GM21526 (cell line): ENCODE results near the gene ZNF438.
"Not testable (repeated sequence)": the region's sequence is repeated elsewhere in the genome, so short reads cannot be mapped to it uniquely, and the experiment has no call there.

ENCODE experiments used
- ATAC-seq: cut with Tn5 transposase; IDR thresholded peaks from one replicate; pipeline ENCODE4 v1.9.1; 2021; ENCODE audit warnings: moderate library complexity; ENCODE audit not compliant: unreplicated experiment, low FRiP score

The ZNF438 gene

GRCh38 chr10:30990971-30991646 lies 40.6 kb downstream of the ZNF438 start:
- no peak for ATAC-seq

- ATAC-seq = no peak
Measured at GRCh38 chr10:30990351-30990750, 41.3 kb downstream of the ZNF438 start.

GRCh38 chr10:30988831-30989435 lies 42.7 kb downstream of the ZNF438 start:
- ATAC-seq = no peak

- no peak for ATAC-seq
Measured at GRCh38 chr10:30987463-30987862, 44.2 kb downstream of the ZNF438 start.

GRCh38 chr10:30986053-30986555 lies 45.6 kb downstream of the ZNF438 start:
- ATAC-seq = no peak

- ATAC-seq = no peak
Measured at GRCh38 chr10:30985512-30985911, 46.2 kb downstream of the ZNF438 start.

- no peak for ATAC-seq
Measured at GRCh38 chr10:30984563-30985328, 46.9 kb downstream of the ZNF438 start.

- not testable (repeated sequence) for ATAC-seq
Measured at GRCh38 chr10:30983209-30983608, 48.5 kb downstream of the ZNF438 start.

- no peak for ATAC-seq
Measured at GRCh38 chr10:30980951-30981616, 50.6 kb downstream of the ZNF438 start.

- no peak for ATAC-seq
Measured at GRCh38 chr10:30979956-30980355, 51.7 kb downstream of the ZNF438 start.

GRCh38 chr10:30978843-30979242 lies 52.8 kb downstream of the ZNF438 start:
- no peak for ATAC-seq

GRCh38 chr10:30977385-30977784 lies 54.3 kb downstream of the ZNF438 start:
- ATAC-seq = no peak

GRCh38 chr10:30974773-30975415 lies 56.8 kb downstream of the ZNF438 start:
- no peak for ATAC-seq

GRCh38 chr10:30974355-30974754 lies 57.3 kb downstream of the ZNF438 start:
- no peak for ATAC-seq

GRCh38 chr10:30973737-30974136 lies 57.9 kb downstream of the ZNF438 start:
- no peak for ATAC-seq

- ATAC-seq = no peak
Measured at GRCh38 chr10:30970760-30971460, 60.8 kb downstream of the ZNF438 start.

- ATAC-seq = no peak
Measured at GRCh38 chr10:30968711-30969110, 63.0 kb downstream of the ZNF438 start.

- ATAC-seq = no peak
Measured at GRCh38 chr10:30967650-30968410, 63.8 kb downstream of the ZNF438 start.
